ENCODE results near the gene SCYGR1. TPM values are rescaled to one million over a fixed set of nuclear protein-coding genes. Genes with fewer than 3 reads are reported as not detected.

The SCYGR1 gene
- polyA plus RNA-seq, 1 donor from 2014 or later, result not detected

GRCh38 chr2:227341553-227341952, 46.2 kb downstream of the SCYGR1 start:
- no peaks in the 10 kb centered on the region for H3F3A ChIP-seq (ENCODE audit: insufficient read depth, low read length, poor library complexity, severe bottlenecking)
- no peaks in the 10 kb centered on the region for H3K79me2 ChIP-seq (replicated peaks; ENCODE audit: insufficient read depth, low read length)
- no peaks in the 10 kb centered on the region for H3K9me2 ChIP-seq (ENCODE audit: insufficient read depth, low read length)
- H2AFZ ChIP-seq (ENCODE audit: low read depth, low read length), result no peak overlapping the region
- no peak overlapping the region for H3K4me3 ChIP-seq (ENCODE audit: low read length)
- H3K4me2 ChIP-seq (ENCODE audit: low read length), result no peak overlapping the region
- H4K20me1 ChIP-seq (ENCODE audit: insufficient read depth), result no peaks in the 10 kb centered on the region
- no peaks in the 10 kb centered on the region for H3K27me3 ChIP-seq (ENCODE audit: insufficient read depth, low read depth, low read length)
- no peak overlapping the region for H3K9ac ChIP-seq (ENCODE audit: low read length)
- H3K9me3 ChIP-seq (ENCODE audit: low read length), result no peaks in the 10 kb centered on the region
- peaks cover 3% of the 10 kb centered on the region for H3K36me3 ChIP-seq (ENCODE audit: insufficient read depth, low read length)
- TF ChIP-seq RAD21 (conservative IDR thresholded peaks at IDR 0.05) (no peak), REST (IDR thresholded peaks at IDR 0.05; ENCODE audit: borderline replicate concordance) (no peak), CTCF (IDR thresholded peaks at IDR 0.05; ENCODE audit: poor library complexity, severe bottlenecking) (no peak), SMC3 (conservative IDR thresholded peaks at IDR 0.05; ENCODE audit: poor library complexity) (no peak), EZH2 (IDR thresholded peaks at IDR 0.05; ENCODE audit: borderline replicate concordance, insufficient read depth, low read length, poor library complexity, severe bottlenecking) (no peak), POLR2AphosphoS5 (IDR thresholded peaks at IDR 0.05) (no peak), EP300 (conservative IDR thresholded peaks at IDR 0.05; ENCODE audit: poor library complexity, severe bottlenecking) (no peak), MXI1 (conservative IDR thresholded peaks at IDR 0.05; ENCODE audit: poor library complexity, severe bottlenecking) (no peak), TAF1 (IDR thresholded peaks at IDR 0.05; ENCODE audit: low read depth) (no peak)
- no peak overlapping the region for H3K27ac ChIP-seq (ENCODE audit: low read length)

GRCh38 chr2:227340106-227340505, 47.6 kb downstream of the SCYGR1 start:
- Histone ChIP-seq H3K9me3 (ENCODE audit: low read length) (no peaks in the 10 kb centered on the region), H3K27me3 (ENCODE audit: insufficient read depth, low read depth, low read length) (no peaks in the 10 kb centered on the region), H3F3A (ENCODE audit: insufficient read depth, low read length, poor library complexity, severe bottlenecking) (no peaks in the 10 kb centered on the region), H3K4me2 (ENCODE audit: low read length) (no peak overlapping the region), H2AFZ (ENCODE audit: low read depth, low read length) (no peak overlapping the region), H3K9ac (ENCODE audit: low read length) (no peak overlapping the region), H3K79me2 (replicated peaks; ENCODE audit: insufficient read depth, low read length) (no peaks in the 10 kb centered on the region), H3K36me3 (ENCODE audit: insufficient read depth, low read length) (peaks cover 3% of the 10 kb centered on the region), H4K20me1 (ENCODE audit: insufficient read depth) (no peaks in the 10 kb centered on the region), H3K4me3 (ENCODE audit: low read length) (no peak overlapping the region), H3K27ac (ENCODE audit: low read length) (no peak overlapping the region), H3K9me2 (ENCODE audit: insufficient read depth, low read length) (no peaks in the 10 kb centered on the region)
- TF ChIP-seq RAD21 (conservative IDR thresholded peaks at IDR 0.05), result no peak
- no peak for TF ChIP-seq SMC3 (conservative IDR thresholded peaks at IDR 0.05; ENCODE audit: poor library complexity)
- no peak for TF ChIP-seq EZH2 (IDR thresholded peaks at IDR 0.05; ENCODE audit: borderline replicate concordance, insufficient read depth, low read length, poor library complexity, severe bottlenecking)
- TF ChIP-seq CTCF (IDR thresholded peaks at IDR 0.05; ENCODE audit: poor library complexity, severe bottlenecking), result no peak
- no peak for TF ChIP-seq EP300 (conservative IDR thresholded peaks at IDR 0.05; ENCODE audit: poor library complexity, severe bottlenecking)
- no peak for TF ChIP-seq MXI1 (conservative IDR thresholded peaks at IDR 0.05; ENCODE audit: poor library complexity, severe bottlenecking)
